Esophagus muscularis mucosa (tissue), 4 donors: ENCODE results near the gene RRH. TPM values are rescaled to one million over a fixed set of nuclear protein-coding genes. Genes with fewer than 3 reads are reported as not detected.

Experiments used
- DNase-seq: peaks from one replicate; pipeline ENCODE4 v3.0.0-alpha.2; 2017; ENCODE audit errors: extremely low spot score
- H3K27ac ChIP-seq, 4 donors: fragments of 200-600 bp; sonication (generic); replicated peaks in 1 of 4; 1 replicate in 3 of 4; 2 replicates in 1 of 4; pipeline ENCODE4 v1.5.1; 2016 to 2019; ENCODE audit warnings: mild to moderate bottlenecking in 1 of 4
- H3K27me3 ChIP-seq, 4 donors: fragments of 200-600 bp; sonication (generic); one replicate each; pipeline versions ENCODE4 v1.5.1 to v1.6.0; 2016 to 2019
- H3K36me3 ChIP-seq, 4 donors: fragments of 200-600 bp; sonication (generic); one replicate each; pipeline ENCODE4 v1.5.1; 2016 to 2019
- H3K4me1 ChIP-seq, 4 donors: fragments of 200-600 bp; sonication (generic); one replicate each; pipeline ENCODE4 v1.5.1; 2016 to 2019
- H3K4me3 ChIP-seq, 4 donors: fragments of 200-600 bp; sonication (generic); 1 replicate in 2 of 4; 2 replicates in 2 of 4; pipeline ENCODE4 v1.5.1; 2016 to 2019; ENCODE audit warnings: mild to moderate bottlenecking in 4 of 4, moderate library complexity in 1 of 4
- H3K9me3 ChIP-seq, 4 donors: fragments of 200-600 bp; sonication (generic); 1 replicate in 3 of 4; 2 replicates in 1 of 4; pipeline ENCODE4 v1.5.1; 2016 to 2019
- EP300 ChIP-seq: sonication (generic); formaldehyde crosslinking; IDR thresholded peaks from one replicate; pipeline ENCODE4 v1.6.1; 2017; ENCODE audit warnings: antibody characterized with exemption
- POLR2A ChIP-seq: fragments of 450-650 bp; IDR thresholded peaks from one replicate; pipeline ENCODE4 v1.6.1; 2017; ENCODE audit warnings: antibody characterized with exemption, moderate library complexity, mild to moderate bottlenecking, low read depth
- POLR2AphosphoS5 ChIP-seq, 2 donors: sonication (generic); formaldehyde crosslinking; IDR thresholded peaks; one replicate each; pipeline ENCODE4 v1.6.1; 2017; ENCODE audit warnings: antibody characterized with exemption in 2 of 2
- WGBS: methylation state at CpG from one replicate; pipeline ENCODE4 v1.1.5; 2018; 5-methylcytosine and 5-hydroxymethylcytosine counted together
- intact Hi-C: fragments of 100-400 bp; cut with DNase I; formaldehyde crosslinking; loops from one replicate; pipeline ENCODE4 v1.15.1; 2023
- total RNA-seq, 4 donors: library from RNA; depleted of rRNA; stranded (reverse); fragments of >200 nt; gene quantifications; one replicate each; pipeline versions ENCODE4 v1.1.0 to v1.2.1, GENCODE V29; 2016
- TF ChIP-seq, protein P1 (sequence below), 3 experiments: fragments of 200-600 bp in 2 of 3; fragments of 450-650 bp in 1 of 3; sonication (generic) in 2 of 3; IDR thresholded peaks; one replicate each; pipeline ENCODE4 v1.5.1; 2017 to 2019; ENCODE audit warnings: antibody characterized with exemption in 3 of 3, mild to moderate bottlenecking in 2 of 3, moderate library complexity in 1 of 3

RRH gene
- total RNA-seq, 4 donors from 2014 or later, result not detected

DNA sequence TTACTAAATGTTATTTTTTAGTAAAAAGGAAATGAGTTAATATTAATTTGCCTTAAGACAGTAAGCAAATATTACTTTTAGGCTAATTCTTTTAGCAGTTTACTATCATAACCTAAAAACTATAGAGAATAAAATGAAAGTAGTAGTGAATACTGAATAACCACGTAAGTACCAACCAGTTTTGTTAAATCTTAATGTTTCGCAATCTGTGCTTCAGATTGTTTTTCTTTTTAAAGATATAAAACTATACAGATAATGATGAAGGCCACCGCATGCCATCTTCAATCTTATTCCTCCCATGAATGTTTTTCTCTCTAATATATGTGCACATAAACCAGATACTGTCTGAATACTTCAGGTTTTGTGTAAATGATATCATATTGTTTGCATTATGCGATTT lies 6.0 kb downstream of the RRH start:
- H3K9me3 ChIP-seq, result no peaks in the 10 kb centered on the region
- H3K27me3 ChIP-seq, result no peaks in the 10 kb centered on the region
- no peak overlapping the region for H3K27ac ChIP-seq
- intact Hi-C loops, result no loop called here
- H3K4me3 ChIP-seq, result no peak overlapping the region
- H3K4me1 ChIP-seq, result no peaks in the 10 kb centered on the region
- DNase-seq, result no peak
- no peaks in the 10 kb centered on the region for H3K36me3 ChIP-seq
- 95% methylated on average over 4 of the region's 4 CpGs for WGBS
- TF ChIP-seq POLR2A (no peak), EP300 (no peak), POLR2AphosphoS5 (IDR thresholded peaks at IDR 0.05) (no peak)
- TF ChIP-seq, protein P1, sequence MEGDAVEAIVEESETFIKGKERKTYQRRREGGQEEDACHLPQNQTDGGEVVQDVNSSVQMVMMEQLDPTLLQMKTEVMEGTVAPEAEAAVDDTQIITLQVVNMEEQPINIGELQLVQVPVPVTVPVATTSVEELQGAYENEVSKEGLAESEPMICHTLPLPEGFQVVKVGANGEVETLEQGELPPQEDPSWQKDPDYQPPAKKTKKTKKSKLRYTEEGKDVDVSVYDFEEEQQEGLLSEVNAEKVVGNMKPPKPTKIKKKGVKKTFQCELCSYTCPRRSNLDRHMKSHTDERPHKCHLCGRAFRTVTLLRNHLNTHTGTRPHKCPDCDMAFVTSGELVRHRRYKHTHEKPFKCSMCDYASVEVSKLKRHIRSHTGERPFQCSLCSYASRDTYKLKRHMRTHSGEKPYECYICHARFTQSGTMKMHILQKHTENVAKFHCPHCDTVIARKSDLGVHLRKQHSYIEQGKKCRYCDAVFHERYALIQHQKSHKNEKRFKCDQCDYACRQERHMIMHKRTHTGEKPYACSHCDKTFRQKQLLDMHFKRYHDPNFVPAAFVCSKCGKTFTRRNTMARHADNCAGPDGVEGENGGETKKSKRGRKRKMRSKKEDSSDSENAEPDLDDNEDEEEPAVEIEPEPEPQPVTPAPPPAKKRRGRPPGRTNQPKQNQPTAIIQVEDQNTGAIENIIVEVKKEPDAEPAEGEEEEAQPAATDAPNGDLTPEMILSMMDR (IDR thresholded peaks at IDR 0.05), result no peak

DNA sequence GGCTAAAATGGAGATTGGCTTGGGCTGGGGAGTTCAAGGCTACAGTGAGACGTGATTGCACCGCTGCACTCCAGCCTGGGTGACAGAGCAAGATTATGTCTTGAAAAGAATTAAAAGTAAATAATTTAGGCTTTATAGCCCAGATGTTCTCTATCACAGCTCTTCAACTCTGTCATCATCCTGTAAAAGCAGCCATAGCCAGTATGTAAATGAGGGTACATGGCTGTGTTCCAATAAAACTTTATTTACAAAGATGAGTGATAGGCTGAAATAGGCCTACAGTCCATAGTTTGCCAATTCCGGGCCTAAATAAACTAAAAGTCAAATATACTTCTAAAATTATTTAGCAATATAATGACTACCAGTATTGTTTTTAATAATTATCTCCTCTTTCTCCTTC lies 9.2 kb downstream of the RRH start:
- Histone ChIP-seq H3K4me3 (no peak overlapping the region), H3K4me1 (no peaks in the 10 kb centered on the region), H3K9me3 (no peaks in the 10 kb centered on the region), H3K27me3 (no peaks in the 10 kb centered on the region), H3K36me3 (no peaks in the 10 kb centered on the region), H3K27ac (no peak overlapping the region)
- TF ChIP-seq EP300, result no peak
- no peak for TF ChIP-seq POLR2AphosphoS5 (IDR thresholded peaks at IDR 0.05)
- intact Hi-C loops, result no loop called here
- no peak for DNase-seq
- 77% methylated on average over 3 of the region's 3 CpGs for WGBS

DNA sequence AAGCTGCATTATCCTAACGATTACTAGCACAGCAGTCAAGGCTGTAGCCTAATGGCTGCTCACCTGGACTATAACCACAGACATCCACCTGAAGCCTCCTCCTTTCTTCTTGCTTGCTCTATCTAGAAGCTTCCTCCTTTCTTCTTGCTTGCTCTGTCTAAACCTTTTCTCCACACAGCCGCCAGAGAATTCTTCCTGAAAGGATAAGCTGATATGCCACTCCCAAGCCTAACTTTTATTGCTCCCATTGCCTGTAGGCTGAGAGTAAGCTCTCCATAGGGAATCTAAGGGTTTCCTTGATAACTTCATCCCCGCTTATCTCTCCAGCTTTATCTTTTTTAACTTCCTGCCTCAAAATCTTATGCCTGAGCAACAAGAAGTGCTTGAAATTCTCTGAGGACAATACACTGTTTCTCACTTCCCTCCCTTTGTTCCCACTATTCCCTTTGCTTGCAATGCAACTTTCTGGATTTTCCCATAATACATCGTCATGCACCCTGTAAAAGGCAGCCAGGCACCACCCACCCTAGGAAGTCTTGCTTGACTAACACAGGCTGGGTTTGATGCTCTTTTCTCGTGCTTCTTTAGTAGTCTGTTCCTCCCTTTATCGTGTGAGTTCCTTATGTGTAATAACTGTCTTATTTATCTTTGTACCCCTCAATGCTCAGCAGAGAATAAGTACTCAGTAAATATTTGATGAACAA lies 18.8 kb downstream of the RRH start:
- no peaks in the 10 kb centered on the region for H3K27me3 ChIP-seq
- no peak for DNase-seq

DNA sequence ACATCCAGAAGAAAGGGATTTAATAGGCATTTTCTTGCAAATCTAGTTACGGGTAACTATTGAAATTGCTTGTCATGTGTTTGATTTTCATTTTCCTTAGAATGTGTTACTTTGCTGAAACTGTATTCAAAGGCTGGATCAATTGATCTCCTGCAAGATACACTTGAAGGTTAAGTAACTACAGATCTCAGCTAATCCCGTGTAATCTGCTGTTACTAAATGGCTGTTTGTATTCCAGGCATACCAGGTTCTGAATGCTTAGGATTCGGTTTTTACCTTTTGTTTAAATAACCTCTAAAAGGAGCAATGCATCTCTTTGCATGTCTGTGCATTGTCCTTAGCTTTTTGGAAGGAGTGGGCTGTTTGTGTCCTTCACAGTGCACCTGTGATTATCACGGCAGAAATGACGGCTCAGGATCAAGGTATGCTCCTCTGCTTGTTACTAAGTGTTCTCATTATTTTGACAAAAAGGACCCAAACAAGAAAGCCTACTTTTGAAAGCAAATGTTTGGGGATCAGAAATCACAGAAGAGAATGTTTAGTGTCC lies 20.2 kb downstream of the RRH start, which contains the start of gene LRIT3:
Gene LRIT3 (plus strand): TSS at position 212 of the 547 bp plus-strand sequence. CDS start 95 bp downstream, at position 307.
- H3K27me3 ChIP-seq, result no peaks in the 10 kb centered on the region
- intact Hi-C loops, result no loop called here
- DNase-seq, result no peak
- H3K4me3 ChIP-seq, result no peak within 1 kb of the TSS
- H3K4me1 ChIP-seq, result no peaks in the 10 kb centered on the region
- no peak within 1 kb of the TSS for H3K27ac ChIP-seq
- no peaks in the 10 kb centered on the region for H3K36me3 ChIP-seq
- H3K9me3 ChIP-seq, result no peaks in the 10 kb centered on the region
- 89% methylated on average over 5 of the region's 5 CpGs for WGBS
- TF ChIP-seq POLR2A, result no peak
- TF ChIP-seq, protein P1 (IDR thresholded peaks at IDR 0.05), result no peak
- TF ChIP-seq POLR2AphosphoS5 (IDR thresholded peaks at IDR 0.05), result no peak

More for the DNA sequence above, 18.8 kb downstream of the RRH start:
- intact Hi-C loops, result no loop called here
- Histone ChIP-seq H3K4me3 (no peak overlapping the region), H3K4me1 (no peaks in the 10 kb centered on the region), H3K27ac (no peak overlapping the region), H3K36me3 (no peaks in the 10 kb centered on the region), H3K9me3 (no peaks in the 10 kb centered on the region)
- no peak for TF ChIP-seq EP300
- TF ChIP-seq, protein P1 (IDR thresholded peaks at IDR 0.05), result no peak
- WGBS, result 73% methylated on average over 6 of the region's 6 CpGs

DNA sequence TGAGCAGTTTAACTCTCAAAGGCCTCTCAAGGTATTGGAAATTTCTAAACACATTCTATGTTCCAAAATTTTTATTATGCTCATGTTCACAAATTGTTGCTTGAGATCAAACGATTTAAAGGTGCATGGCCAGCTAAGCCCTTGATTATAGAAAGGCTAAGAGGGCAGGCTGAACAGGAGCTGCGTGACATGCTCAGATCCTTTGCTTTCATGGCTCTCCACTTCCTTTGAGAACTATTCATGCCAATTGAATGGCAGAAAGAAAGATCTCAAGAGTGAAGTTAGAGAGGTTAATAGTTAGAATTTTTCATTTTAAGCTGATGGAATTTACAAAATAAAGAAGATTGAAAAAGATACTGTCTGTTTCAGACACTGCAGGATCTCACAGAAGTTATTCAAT lies 20.7 kb downstream of the RRH start:
- H3K4me1 ChIP-seq, result no peaks in the 10 kb centered on the region
- DNase-seq, result no peak
- no peak overlapping the region for H3K4me3 ChIP-seq
- TF ChIP-seq POLR2A (no peak), POLR2AphosphoS5 (IDR thresholded peaks at IDR 0.05) (no peak), EP300 (no peak)
- TF ChIP-seq, protein P1 (IDR thresholded peaks at IDR 0.05), result no peak
- H3K27ac ChIP-seq, result no peak overlapping the region
- H3K27me3 ChIP-seq, result no peaks in the 10 kb centered on the region
- no peaks in the 10 kb centered on the region for H3K36me3 ChIP-seq
- no peaks in the 10 kb centered on the region for H3K9me3 ChIP-seq
- WGBS, result 78% methylated on average over 2 of the region's 2 CpGs
- intact Hi-C loops, result no loop called here
